GM12891 (cell line): ENCODE results near the gene PSMB10.

Experiments
- DNase-seq: peaks from one replicate; pipeline ENCODE4 v3.0.0; 2011; ENCODE audit warnings: low spot score; ENCODE audit not compliant: insufficient read length
- FAIRE-seq: peaks from 2 replicates; lab custom pipeline; 2011; peaks lifted over from hg19 to GRCh38; lab: Jason Lieb, UNC
- PAX5 ChIP-seq: IDR thresholded peaks from 2 replicates; pipeline ENCODE4 v1.6.1; 2011; ENCODE audit warnings: low read length, moderate library complexity, mild to moderate bottlenecking; ENCODE audit not compliant: insufficient read depth, severe bottlenecking
- POLR2A ChIP-seq: IDR thresholded peaks from 2 replicates; pipeline ENCODE4 v1.6.1; 2011; ENCODE audit warnings: low read depth, low read length, control low read depth
- POLR2AphosphoS5 ChIP-seq: IDR thresholded peaks from 2 replicates; pipeline ENCODE4 v1.6.1; 2011; ENCODE audit warnings: low read depth, low read length, control low read depth
- POU2F2 ChIP-seq: IDR thresholded peaks from 2 replicates; pipeline ENCODE4 v1.6.1; 2011; ENCODE audit warnings: low read depth, mild to moderate bottlenecking, control low read depth, low read length, moderate library complexity
- SPI1 ChIP-seq: IDR thresholded peaks from 2 replicates; pipeline ENCODE4 v1.6.1; 2011; ENCODE audit warnings: low read depth, low read length, control low read depth
- TAF1 ChIP-seq: IDR thresholded peaks from 2 replicates; pipeline ENCODE4 v1.6.1; 2011; ENCODE audit warnings: low read depth, low read length, control low read depth

PSMB10 gene

GRCh38 chr16:67950335-67950843 is 13.7 kb upstream of the PSMB10 start:
- FAIRE-seq = no peak
- no peak for DNase-seq
- no peak for TF ChIP-seq POLR2AphosphoS5
- TF ChIP-seq POU2F2 = no peak
- no peak for TF ChIP-seq SPI1
- TF ChIP-seq POLR2A = no peak
- no peak for TF ChIP-seq PAX5
- no peak for TF ChIP-seq TAF1

GRCh38 chr16:67949645-67950044 is 13.0 kb upstream of the PSMB10 start:
- FAIRE-seq = no peak

DNA sequence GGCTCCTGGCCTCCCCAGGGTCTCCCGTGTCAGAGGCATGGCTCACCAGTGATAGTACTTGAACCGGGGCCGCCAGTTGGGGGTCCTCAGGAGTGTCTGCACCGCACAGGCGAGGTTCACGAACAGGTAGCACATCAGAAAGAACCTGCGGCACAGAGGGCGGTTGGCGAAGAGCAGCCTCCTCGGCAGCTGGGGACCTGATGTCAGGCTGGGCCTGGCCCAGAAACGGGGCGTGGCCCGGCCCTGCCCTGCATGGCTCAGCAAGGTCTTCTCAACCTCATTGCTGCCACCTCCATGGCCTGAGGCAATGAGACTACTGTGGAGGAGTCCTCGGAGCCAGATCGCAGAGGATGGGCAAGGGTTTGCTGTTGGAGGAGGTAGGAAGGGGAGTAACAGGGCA is 11.4 kb upstream of the PSMB10 start:
- TF ChIP-seq POLR2AphosphoS5 (no peak), PAX5 (no peak), TAF1 (no peak), POLR2A (no peak), SPI1 (no peak), POU2F2 (no peak)
- DNase-seq = no peak
- no peak for FAIRE-seq

More at GRCh38 chr16:67949645-67950044, 13.0 kb upstream of the PSMB10 start:
- TF ChIP-seq SPI1 = no peak
- TF ChIP-seq POLR2AphosphoS5 = no peak
- TF ChIP-seq POLR2A = no peak
- TF ChIP-seq TAF1 = no peak
- no peak for TF ChIP-seq POU2F2
- no peak for TF ChIP-seq PAX5
- DNase-seq = no peak

- TF ChIP-seq POLR2A (no peak), PAX5 (no peak), POLR2AphosphoS5 (no peak), POU2F2 (no peak), SPI1 (no peak)
- FAIRE-seq = no peak
Measured at GRCh38 chr16:67946966-67947558, 10.4 kb upstream of the PSMB10 start.

DNA sequence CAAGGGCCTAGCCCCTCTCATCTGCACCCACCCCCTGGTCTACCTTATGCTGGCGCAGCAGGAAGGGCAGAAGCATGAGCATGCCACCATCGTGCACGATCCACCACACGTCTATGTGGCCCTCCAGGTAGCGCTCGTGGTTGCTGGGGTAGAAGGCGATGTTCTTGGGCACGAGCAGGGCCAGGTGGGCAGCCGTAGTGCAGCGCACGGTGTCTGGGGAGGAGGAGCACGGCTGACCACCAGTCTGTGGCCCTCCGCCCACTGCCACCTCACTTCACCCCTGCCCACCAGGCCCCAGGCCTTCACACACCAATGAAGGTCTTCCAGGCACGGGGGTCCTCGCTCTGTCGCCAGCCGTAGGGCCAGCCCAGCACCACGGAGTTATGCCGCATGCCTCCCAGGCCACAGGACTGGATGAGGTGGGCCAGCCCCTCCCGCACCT is 9.5 kb upstream of the PSMB10 start:
- FAIRE-seq (no peak), DNase-seq (no peak)
- no peak for TF ChIP-seq TAF1
- TF ChIP-seq SPI1 = no peak

More at GRCh38 chr16:67946966-67947558, 10.4 kb upstream of the PSMB10 start:
- no peak for DNase-seq

- DNase-seq (no peak), FAIRE-seq (no peak)
- TF ChIP-seq POU2F2 (no peak), PAX5 (no peak), TAF1 (no peak)
Measured at GRCh38 chr16:67945392-67945933, 8.8 kb upstream of the PSMB10 start.

GRCh38 chr16:67944690-67945391 is 8.2 kb upstream of the PSMB10 start:
- FAIRE-seq = no peak
- no peak for TF ChIP-seq POLR2AphosphoS5
- no peak for TF ChIP-seq POLR2A
- no peak for TF ChIP-seq TAF1
- TF ChIP-seq PAX5 = no peak
- TF ChIP-seq POU2F2 = no peak
- TF ChIP-seq SPI1 = no peak
- DNase-seq = no peak

GRCh38 chr16:67943619-67944504 is 7.2 kb upstream of the PSMB10 start, which contains the start of gene LCAT:
Gene LCAT, minus strand, starts transcription at chr16:67944120. Its CDS starts 19 bp downstream, at chr16:67944101.
- TF ChIP-seq POLR2AphosphoS5 = no peak
- TF ChIP-seq PAX5 = no peak
- TF ChIP-seq POLR2A = no peak
- TF ChIP-seq POU2F2 = no peak
- no peak for TF ChIP-seq TAF1
- no peak for TF ChIP-seq SPI1
- FAIRE-seq (no peak), DNase-seq (no peak)

DNA sequence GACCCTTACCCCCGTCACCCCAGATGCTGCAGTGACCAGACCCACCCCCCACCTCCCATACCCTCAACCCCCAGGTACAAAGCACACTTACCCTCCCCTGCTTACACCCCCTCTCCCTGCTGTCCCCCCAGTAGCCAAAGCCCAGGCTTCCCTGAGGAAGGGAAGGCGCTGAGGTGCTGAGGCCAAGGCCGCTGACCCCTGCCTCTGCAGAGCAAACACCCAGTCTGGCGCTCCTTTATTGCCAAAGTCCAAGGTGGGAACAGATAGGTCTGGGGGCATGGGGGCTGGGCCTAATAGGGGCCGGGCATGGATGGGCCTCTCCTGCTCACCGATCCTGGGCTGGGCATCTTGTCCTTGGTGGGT is 6.6 kb upstream of the PSMB10 start:
- TF ChIP-seq POLR2A (no peak), POU2F2 (no peak), PAX5 (no peak), SPI1 (no peak), TAF1 (no peak), POLR2AphosphoS5 (no peak)
- DNase-seq (no peak), FAIRE-seq (no peak)
